GM12878 (cell line): ENCODE measurements around the gene TENT4B. TPM values are rescaled to one million over a fixed set of nuclear protein-coding genes. Genes with fewer than 3 reads are reported as not detected.
A peak's percentile ranks its signal among the peaks of the same experiment; 100 is the strongest.

ENCODE experiments used
- CBFB ChIP-seq: IDR thresholded peaks from 2 replicates; pipeline ENCODE4 v1.6.1; 2016; ENCODE audit warnings: antibody characterized with exemption, low read depth
- CEBPZ ChIP-seq: fragments of 150-350 bp; IDR thresholded peaks from 2 replicates; pipeline ENCODE4 v1.6.1; 2016; ENCODE audit warnings: low read depth, low read length
- CHD2 ChIP-seq: IDR thresholded peaks from 2 replicates; pipeline ENCODE4 v1.6.1; 2011; ENCODE audit warnings: low read depth, low read length, improper control_type of control experiment, borderline replicate concordance
- CREM ChIP-seq: IDR thresholded peaks from 2 replicates; pipeline ENCODE4 v1.6.1; 2014; ENCODE audit warnings: antibody characterized with exemption, low read depth
- ESRRA ChIP-seq: IDR thresholded peaks from 2 replicates; pipeline ENCODE4 v1.6.1; 2012; ENCODE audit warnings: mild to moderate bottlenecking, low read length, improper control_type of control experiment
- EZH2 ChIP-seq: IDR thresholded peaks from 2 replicates; pipeline ENCODE4 v1.6.1; 2012; ENCODE audit warnings: low read depth, mild to moderate bottlenecking, control low read depth, inconsistent platforms, low read length, borderline replicate concordance; ENCODE audit not compliant: control insufficient read depth
- FOXM1 ChIP-seq: IDR thresholded peaks from 2 replicates; pipeline ENCODE4 v1.6.1; 2012; ENCODE audit warnings: low read depth, mild to moderate bottlenecking, inconsistent platforms, low read length, moderate library complexity
- HDGF ChIP-seq: fragments of 450-650 bp; IDR thresholded peaks from 2 replicates; pipeline ENCODE4 v1.6.1; 2016; ENCODE audit warnings: antibody characterized with exemption
- IKZF2 ChIP-seq, 2 experiments: fragments of 450-650 bp; IDR thresholded peaks; 2 replicates each; pipeline ENCODE4 v1.6.1; 2017; ENCODE audit warnings: mild to moderate bottlenecking in 2 of 2, moderate library complexity in 2 of 2
- KAT2A ChIP-seq: conservative IDR thresholded peaks from 2 replicates; pipeline ENCODE4 v1.6.1; 2011; ENCODE audit warnings: low read depth, low read length; ENCODE audit not compliant: control insufficient read depth
- NR2C2 ChIP-seq: IDR thresholded peaks from 2 replicates; pipeline ENCODE4 v1.6.1; 2011; ENCODE audit warnings: borderline replicate concordance, low read depth; ENCODE audit not compliant: control insufficient read depth, insufficient read length
- NR2F1 ChIP-seq: fragments of 450-650 bp; conservative IDR thresholded peaks from 2 replicates; pipeline ENCODE4 v1.6.1; 2017; ENCODE audit warnings: mild to moderate bottlenecking
- POLR2A ChIP-seq: IDR thresholded peaks from 2 replicates; pipeline ENCODE4 v1.6.1; 2011; ENCODE audit warnings: low read depth, mild to moderate bottlenecking, low read length
- RUNX3 ChIP-seq: IDR thresholded peaks from 2 replicates; pipeline ENCODE4 v1.6.1; 2012; ENCODE audit warnings: low read length, inconsistent platforms
- SRF ChIP-seq, 2 experiments: IDR thresholded peaks; 2 replicates each; pipeline ENCODE4 v1.6.1; 2011; ENCODE audit warnings: low read depth in 2 of 2, low read length in 2 of 2, mild to moderate bottlenecking in 1 of 2, moderate library complexity in 1 of 2
- polyA plus RNA-seq, 11 experiments: library from polyadenylated mRNA; depleted of rRNA in 4 of 11; unstranded in 6 of 11; stranded (reverse) in 5 of 11; fragments of >200 nt; fragmentation: Nextera tagmentation in 4 of 11; fragmentation: Illumina TruSeq in 1 of 11; extraction: Ambion mirVana in 4 of 11; extraction: Trizol in 1 of 11; gene quantifications; 1 replicate in 1 of 11; 2 replicates in 10 of 11; pipeline versions ENCODE4 v1.2.1 to v1.2.3, GENCODE V29; 2011 to 2016; ENCODE audit warnings: inconsistent platforms in 2 of 11, missing spikeins in 2 of 11, low read depth in 1 of 11
- total RNA-seq, 4 experiments: library from RNA; depleted of rRNA in 3 of 4; stranded (reverse); fragments of >200 nt in 3 of 4; fragmentation: Illumina TruSeq in 1 of 4; extraction: Trizol in 1 of 4; gene quantifications; 2 replicates each; pipeline versions ENCODE4 v1.2.1 to v1.2.3, GENCODE V29; 2013 to 2021

The TENT4B gene
- total and polyA plus RNA-seq, 10 of the 15 experiments (the other 5 are each of a cell fraction or from before 2014, with no cell fraction given): 4.4 to 16.7 (median 10.8) TPM

GRCh38 chr16:50273888-50274325 is 120.8 kb downstream of the TENT4B start (continued):
- 0 out of 2 replicates have a peak, but pooled peaks have one; percentile 23 for TF ChIP-seq ESRRA
- no peak for TF ChIP-seq NR2C2
- TF ChIP-seq POLR2A: peak; percentile 59
- TF ChIP-seq FOXM1: no peak
- TF ChIP-seq EZH2: no peak
- TF ChIP-seq RUNX3: peak; percentile 62
- peak; percentile 78 for TF ChIP-seq IKZF2 (IDR thresholded peaks at IDR 0.05)
- no peak for TF ChIP-seq SRF (IDR thresholded peaks at IDR 0.05; ENCODE audit: low read depth in 2 of 2, low read length in 2 of 2)
- TF ChIP-seq NR2F1: peak; percentile 35; the same call in 1 of the 2 replicates
- TF ChIP-seq CHD2: peak; percentile 46; the same call in 1 of the 2 replicates
- TF ChIP-seq CREM: peak; percentile 16; the same call in 1 of the 2 replicates
- TF ChIP-seq KAT2A: no peak
- peak; percentile 75; the same call in 1 of the 2 replicates for TF ChIP-seq CBFB
- TF ChIP-seq HDGF: peak; percentile 84
- no peak for TF ChIP-seq CEBPZ
